Esophagus muscularis mucosa (tissue), 4 donors: ENCODE data around the gene FGF11. TPM values are rescaled to one million over a fixed set of nuclear protein-coding genes. Genes with fewer than 3 reads are reported as not detected.

Experiments used
- DNase-seq: peaks from one replicate; pipeline ENCODE4 v3.0.0-alpha.2; 2017; ENCODE audit errors: extremely low spot score
- H3K27ac ChIP-seq, 4 donors: fragments of 200-600 bp; sonication (generic); replicated peaks in 1 of 4; 1 replicate in 3 of 4; 2 replicates in 1 of 4; pipeline ENCODE4 v1.5.1; 2016 to 2019; ENCODE audit warnings: mild to moderate bottlenecking in 1 of 4
- H3K27me3 ChIP-seq, 4 donors: fragments of 200-600 bp; sonication (generic); one replicate each; pipeline versions ENCODE4 v1.5.1 to v1.6.0; 2016 to 2019
- H3K36me3 ChIP-seq, 4 donors: fragments of 200-600 bp; sonication (generic); one replicate each; pipeline ENCODE4 v1.5.1; 2016 to 2019
- H3K4me1 ChIP-seq, 4 donors: fragments of 200-600 bp; sonication (generic); one replicate each; pipeline ENCODE4 v1.5.1; 2016 to 2019
- H3K4me3 ChIP-seq, 4 donors: fragments of 200-600 bp; sonication (generic); 1 replicate in 2 of 4; 2 replicates in 2 of 4; pipeline ENCODE4 v1.5.1; 2016 to 2019; ENCODE audit warnings: mild to moderate bottlenecking in 4 of 4, moderate library complexity in 1 of 4
- H3K9me3 ChIP-seq, 4 donors: fragments of 200-600 bp; sonication (generic); 1 replicate in 3 of 4; 2 replicates in 1 of 4; pipeline ENCODE4 v1.5.1; 2016 to 2019
- EP300 ChIP-seq: sonication (generic); formaldehyde crosslinking; IDR thresholded peaks from one replicate; pipeline ENCODE4 v1.6.1; 2017; ENCODE audit warnings: antibody characterized with exemption
- POLR2A ChIP-seq: fragments of 450-650 bp; IDR thresholded peaks from one replicate; pipeline ENCODE4 v1.6.1; 2017; ENCODE audit warnings: antibody characterized with exemption, moderate library complexity, mild to moderate bottlenecking, low read depth
- POLR2AphosphoS5 ChIP-seq, 2 donors: sonication (generic); formaldehyde crosslinking; IDR thresholded peaks; one replicate each; pipeline ENCODE4 v1.6.1; 2017; ENCODE audit warnings: antibody characterized with exemption in 2 of 2
- WGBS: methylation state at CpG from one replicate; pipeline ENCODE4 v1.1.5; 2018; 5-methylcytosine and 5-hydroxymethylcytosine counted together
- intact Hi-C: fragments of 100-400 bp; cut with DNase I; formaldehyde crosslinking; loops from one replicate; pipeline ENCODE4 v1.15.1; 2023
- total RNA-seq, 4 donors: library from RNA; depleted of rRNA; stranded (reverse); fragments of >200 nt; gene quantifications; one replicate each; pipeline versions ENCODE4 v1.1.0 to v1.2.1, GENCODE V29; 2016
- TF ChIP-seq, protein P1 (sequence below), 3 experiments: fragments of 200-600 bp in 2 of 3; fragments of 450-650 bp in 1 of 3; sonication (generic) in 2 of 3; IDR thresholded peaks; one replicate each; pipeline ENCODE4 v1.5.1; 2017 to 2019; ENCODE audit warnings: antibody characterized with exemption in 3 of 3, mild to moderate bottlenecking in 2 of 3, moderate library complexity in 1 of 3

FGF11 gene
- total RNA-seq, 4 donors from 2014 or later: 0.50 to 1.9 (median 1.3) TPM; not detected in 1

GRCh38 chr17:7403043-7403726 is 36.1 kb upstream of the FGF11 start:
- peak overlapping the region; percentile 90 to 93 (median 92) for H3K27ac ChIP-seq
- WGBS: 16% methylated on average over 12 of the region's 16 CpGs
- peak; percentile 94 for DNase-seq
- no peak for TF ChIP-seq POLR2A
- no peak for TF ChIP-seq EP300
- TF ChIP-seq, protein P1, sequence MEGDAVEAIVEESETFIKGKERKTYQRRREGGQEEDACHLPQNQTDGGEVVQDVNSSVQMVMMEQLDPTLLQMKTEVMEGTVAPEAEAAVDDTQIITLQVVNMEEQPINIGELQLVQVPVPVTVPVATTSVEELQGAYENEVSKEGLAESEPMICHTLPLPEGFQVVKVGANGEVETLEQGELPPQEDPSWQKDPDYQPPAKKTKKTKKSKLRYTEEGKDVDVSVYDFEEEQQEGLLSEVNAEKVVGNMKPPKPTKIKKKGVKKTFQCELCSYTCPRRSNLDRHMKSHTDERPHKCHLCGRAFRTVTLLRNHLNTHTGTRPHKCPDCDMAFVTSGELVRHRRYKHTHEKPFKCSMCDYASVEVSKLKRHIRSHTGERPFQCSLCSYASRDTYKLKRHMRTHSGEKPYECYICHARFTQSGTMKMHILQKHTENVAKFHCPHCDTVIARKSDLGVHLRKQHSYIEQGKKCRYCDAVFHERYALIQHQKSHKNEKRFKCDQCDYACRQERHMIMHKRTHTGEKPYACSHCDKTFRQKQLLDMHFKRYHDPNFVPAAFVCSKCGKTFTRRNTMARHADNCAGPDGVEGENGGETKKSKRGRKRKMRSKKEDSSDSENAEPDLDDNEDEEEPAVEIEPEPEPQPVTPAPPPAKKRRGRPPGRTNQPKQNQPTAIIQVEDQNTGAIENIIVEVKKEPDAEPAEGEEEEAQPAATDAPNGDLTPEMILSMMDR (IDR thresholded peaks at IDR 0.05): no peak
- no peak for TF ChIP-seq POLR2AphosphoS5 (IDR thresholded peaks at IDR 0.05)
- H3K4me1 ChIP-seq: peaks cover 20 to 56% (median 39%) of the 10 kb centered on the region in 4 donors
- no peaks in the 10 kb centered on the region for H3K27me3 ChIP-seq
- H3K36me3 ChIP-seq: peaks cover 0 to 6% (median under 1%) of the 10 kb centered on the region in 4 donors
- H3K9me3 ChIP-seq: no peaks in the 10 kb centered on the region
- intact Hi-C loops: loop anchor here (5.0 kb wide), 1 partner anchor 51 kb away; the partner anchor contains the start of gene KCTD11
- H3K4me3 ChIP-seq: peak overlapping the region; percentile 77 to 87 (median 85)

- Histone ChIP-seq H3K27me3 (no peaks in the 10 kb centered on the region), H3K4me3 (peak overlapping the region; percentile 77 to 87 (median 85)), H3K36me3 (peaks cover 0 to 11% (median 3%) of the 10 kb centered on the region in 4 donors), H3K27ac (peak overlapping the region; percentile 90 to 93 (median 92)), H3K9me3 (no peaks in the 10 kb centered on the region), H3K4me1 (peaks cover 20 to 56% (median 39%) of the 10 kb centered on the region in 4 donors)
- peak; percentile 95 for DNase-seq
- 10% methylated on average over 2 of the region's 13 CpGs for whole genome bisulfite sequencing
- intact Hi-C loops: loop anchor here (5.0 kb wide), 1 partner anchor 51 kb away; the partner anchor contains the start of gene KCTD11
- TF ChIP-seq POLR2AphosphoS5 (IDR thresholded peaks at IDR 0.05): no peak
- TF ChIP-seq EP300: no peak
- no peak for TF ChIP-seq POLR2A
- TF ChIP-seq, protein P1 (IDR thresholded peaks at IDR 0.05): no peak
Observed at GRCh38 chr17:7403727-7403976, 35.7 kb upstream of the FGF11 start.

GRCh38 chr17:7403977-7404736 is 35.2 kb upstream of the FGF11 start, which contains the start of gene TMEM256:
Gene TMEM256 (minus strand): TSS chr17:7404097. CDS start chr17:7404084, 13 bp downstream.
- Histone ChIP-seq H3K9me3 (no peaks in the 10 kb centered on the region), H3K36me3 (peaks cover 0 to 16% (median 6%) of the 10 kb centered on the region in 4 donors), H3K4me3 (peak within 1 kb of the TSS; percentile 77 to 87 (median 85)), H3K4me1 (peaks cover 20 to 56% (median 39%) of the 10 kb centered on the region in 4 donors), H3K27me3 (no peaks in the 10 kb centered on the region), H3K27ac (peak within 1 kb of the TSS; percentile 90 to 93 (median 92))
- peak; percentile 98 to 99 for TF ChIP-seq POLR2AphosphoS5 (IDR thresholded peaks at IDR 0.05)
- TF ChIP-seq, protein P1 (IDR thresholded peaks at IDR 0.05): peak in 1 of 3 experiments; percentile 9
- TF ChIP-seq POLR2A: peak; percentile 89
- TF ChIP-seq EP300: no peak
- WGBS: 0% methylated on average over 23 of the region's 49 CpGs
- intact Hi-C loops: loop anchor here (2.0 to 5.0 kb wide), 2 partner anchors 33 to 52 kb away; partner anchors contain the start of gene KCTD11
- DNase-seq: peak; percentile 100

DNA sequence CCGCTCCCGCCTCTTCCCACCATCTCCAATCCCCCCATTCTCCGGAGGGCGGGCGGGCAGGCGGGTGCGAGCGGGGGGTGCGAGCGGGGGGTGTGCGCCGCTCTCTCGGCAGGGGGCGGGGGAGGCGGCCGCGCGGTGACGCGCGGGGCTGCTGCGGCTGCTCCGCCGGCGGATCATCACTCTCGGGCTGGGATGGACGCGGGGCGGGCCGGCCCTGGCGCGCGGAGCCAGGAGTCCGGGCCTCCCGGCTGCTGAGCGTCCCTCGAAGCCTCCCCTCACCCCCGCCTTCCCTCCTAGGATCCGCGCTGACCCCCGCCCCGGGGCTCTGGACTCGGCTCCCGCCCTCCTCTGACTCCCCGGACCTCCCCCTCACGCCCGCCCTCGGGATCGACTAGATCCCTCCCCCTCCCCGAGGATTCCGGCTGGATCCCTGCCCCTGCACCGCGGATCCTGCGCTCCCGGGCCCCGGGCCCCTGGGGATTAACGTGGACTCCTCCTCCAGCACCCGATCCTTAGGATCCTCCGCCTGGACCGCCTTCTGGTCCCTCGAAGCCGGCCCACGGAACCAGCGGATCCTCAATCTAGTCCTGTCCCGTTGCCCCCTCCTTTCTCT is 34.5 kb upstream of the FGF11 start:
- WGBS: 0% methylated on average over 11 of the region's 65 CpGs
- peak; percentile 93 for DNase-seq
- Histone ChIP-seq H3K27ac (peak overlapping the region; percentile 90 to 93 (median 92)), H3K4me1 (peaks cover 20 to 56% (median 39%) of the 10 kb centered on the region in 4 donors), H3K4me3 (peak overlapping the region; percentile 77 to 87 (median 85)), H3K36me3 (peaks cover 0 to 22% (median 9%) of the 10 kb centered on the region in 4 donors), H3K27me3 (no peaks in the 10 kb centered on the region), H3K9me3 (no peaks in the 10 kb centered on the region)
- no peak for TF ChIP-seq EP300
- TF ChIP-seq POLR2A: peak; percentile 18
- TF ChIP-seq POLR2AphosphoS5 (IDR thresholded peaks at IDR 0.05): peak in 1 of 2 donors; percentile 84
- TF ChIP-seq, protein P1 (IDR thresholded peaks at IDR 0.05): peak in 1 of 3 experiments; percentile 9
- intact Hi-C loops: loop anchor here (2.0 to 5.0 kb wide), 2 partner anchors 32 to 53 kb away; partner anchors contain the start of gene KCTD11
